SH-SY5Y (cell line): Measurements from ENCODE around the gene ARHGEF40.

ENCODE experiments used
- GATA2 ChIP-seq: IDR thresholded peaks from 2 replicates; pipeline ENCODE4 v1.6.1; 2011; ENCODE audit warnings: mild to moderate bottlenecking, low read depth, low read length
- GATA3 ChIP-seq: IDR thresholded peaks from 2 replicates; pipeline ENCODE4 v1.6.1; 2011; ENCODE audit warnings: low read depth, mild to moderate bottlenecking, low read length, moderate library complexity

DNA sequence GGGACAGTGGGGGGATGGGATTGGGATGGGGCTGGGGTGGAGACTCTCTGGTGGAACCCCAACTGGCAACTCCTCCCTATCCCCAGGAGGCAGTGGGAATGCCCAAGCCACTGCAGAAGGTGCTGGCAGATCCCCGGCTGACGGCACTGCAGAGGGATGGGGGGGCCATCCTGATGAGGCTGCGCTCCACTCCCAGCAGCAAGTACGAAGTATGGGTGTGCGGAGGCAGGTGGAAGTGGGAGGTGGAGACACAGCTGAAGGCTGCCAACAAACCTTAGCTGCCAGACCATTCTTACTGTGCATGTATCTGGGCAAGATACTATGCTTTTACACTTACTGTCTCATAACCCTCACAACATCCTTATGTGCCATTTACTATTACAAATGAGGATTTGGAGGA lies 8.2 kb downstream of the ARHGEF40 start:
- TF ChIP-seq GATA3 (no peak), GATA2 (no peak)
